ENCODE data around the gene MYADM.

Gene MYADM

DNA sequence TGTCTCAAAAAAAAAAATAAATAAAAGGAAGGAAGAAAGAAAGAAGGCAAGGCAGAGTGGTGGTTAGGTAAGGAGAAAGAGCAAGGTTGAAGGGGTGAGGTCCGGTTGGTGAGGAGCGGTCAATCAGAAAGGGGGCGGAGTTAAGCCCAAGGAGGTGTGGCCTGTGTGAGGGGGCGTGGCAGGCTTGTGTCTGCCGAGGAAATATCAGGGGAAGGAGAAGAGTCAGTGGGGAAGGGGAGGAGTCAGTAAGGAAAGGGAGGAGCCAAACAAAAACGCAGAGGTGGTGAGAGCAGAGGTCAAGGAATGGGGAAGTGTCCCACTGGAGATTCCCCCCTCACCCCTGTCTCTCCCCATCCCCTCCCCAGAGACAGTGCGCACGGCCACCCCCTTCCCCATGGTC is 47.3 kb downstream of the MYADM start:
- no peak for DNase-seq (ENCODE audit: low read depth in 2 of 2)

DNA sequence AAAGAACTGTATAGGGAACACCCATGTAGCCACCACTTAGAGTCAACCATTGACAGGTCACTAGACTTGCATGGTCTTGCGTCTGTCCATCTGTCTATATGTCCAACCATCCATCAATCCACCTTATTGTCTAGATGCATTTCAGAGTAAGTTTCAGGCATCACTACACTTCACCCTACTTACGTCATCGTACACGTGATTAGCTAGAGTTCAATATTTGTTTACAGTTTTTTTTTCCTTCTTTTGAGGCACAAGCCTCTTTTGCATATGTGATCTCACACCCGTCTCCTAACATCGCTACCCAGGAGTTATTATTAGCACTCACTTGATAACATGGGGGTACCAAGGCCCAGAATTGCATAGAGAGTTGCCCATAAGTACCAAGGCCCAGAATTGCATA is 48.3 kb downstream of the MYADM start:
- no peak for DNase-seq (ENCODE audit: low read depth in 2 of 2)

DNA sequence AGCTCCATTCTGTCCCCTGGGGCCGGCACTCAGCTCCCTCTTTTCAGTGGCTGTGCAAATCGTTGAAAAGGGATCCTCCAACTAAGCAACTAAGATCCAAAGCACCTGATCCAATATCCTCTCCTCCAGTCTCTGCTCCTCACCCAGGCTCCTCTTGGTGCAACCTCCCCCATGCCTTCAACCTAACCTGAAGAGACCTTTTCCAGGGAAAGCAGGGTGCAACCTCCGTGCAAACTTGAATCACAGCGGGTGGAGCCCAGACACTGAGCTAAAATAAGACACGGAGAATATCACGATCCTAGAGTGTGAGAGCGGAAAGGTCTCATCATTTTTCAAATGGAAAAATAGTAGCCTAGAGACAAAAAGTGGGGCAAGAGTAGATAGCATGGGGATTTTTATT is 49.7 kb downstream of the MYADM start:
- no peak for DNase-seq (ENCODE audit: low read depth in 2 of 2)

Data from stimulated activated CD4-positive, alpha-beta T cell treated with anti-CD3 and anti-CD28 coated beads, Interleukin-4, amount 100 ng/mL, for 48 hours (primary cell).